GM21737 (cell line): ENCODE results near the gene CPN2.

Experiments
- ATAC-seq: cut with Tn5 transposase; IDR thresholded peaks from one replicate; pipeline ENCODE4 v1.9.1; 2021; ENCODE audit warnings: mild to moderate bottlenecking, moderate library complexity; ENCODE audit not compliant: unreplicated experiment

Gene CPN2, protein sequence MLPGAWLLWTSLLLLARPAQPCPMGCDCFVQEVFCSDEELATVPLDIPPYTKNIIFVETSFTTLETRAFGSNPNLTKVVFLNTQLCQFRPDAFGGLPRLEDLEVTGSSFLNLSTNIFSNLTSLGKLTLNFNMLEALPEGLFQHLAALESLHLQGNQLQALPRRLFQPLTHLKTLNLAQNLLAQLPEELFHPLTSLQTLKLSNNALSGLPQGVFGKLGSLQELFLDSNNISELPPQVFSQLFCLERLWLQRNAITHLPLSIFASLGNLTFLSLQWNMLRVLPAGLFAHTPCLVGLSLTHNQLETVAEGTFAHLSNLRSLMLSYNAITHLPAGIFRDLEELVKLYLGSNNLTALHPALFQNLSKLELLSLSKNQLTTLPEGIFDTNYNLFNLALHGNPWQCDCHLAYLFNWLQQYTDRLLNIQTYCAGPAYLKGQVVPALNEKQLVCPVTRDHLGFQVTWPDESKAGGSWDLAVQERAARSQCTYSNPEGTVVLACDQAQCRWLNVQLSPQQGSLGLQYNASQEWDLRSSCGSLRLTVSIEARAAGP

DNA sequence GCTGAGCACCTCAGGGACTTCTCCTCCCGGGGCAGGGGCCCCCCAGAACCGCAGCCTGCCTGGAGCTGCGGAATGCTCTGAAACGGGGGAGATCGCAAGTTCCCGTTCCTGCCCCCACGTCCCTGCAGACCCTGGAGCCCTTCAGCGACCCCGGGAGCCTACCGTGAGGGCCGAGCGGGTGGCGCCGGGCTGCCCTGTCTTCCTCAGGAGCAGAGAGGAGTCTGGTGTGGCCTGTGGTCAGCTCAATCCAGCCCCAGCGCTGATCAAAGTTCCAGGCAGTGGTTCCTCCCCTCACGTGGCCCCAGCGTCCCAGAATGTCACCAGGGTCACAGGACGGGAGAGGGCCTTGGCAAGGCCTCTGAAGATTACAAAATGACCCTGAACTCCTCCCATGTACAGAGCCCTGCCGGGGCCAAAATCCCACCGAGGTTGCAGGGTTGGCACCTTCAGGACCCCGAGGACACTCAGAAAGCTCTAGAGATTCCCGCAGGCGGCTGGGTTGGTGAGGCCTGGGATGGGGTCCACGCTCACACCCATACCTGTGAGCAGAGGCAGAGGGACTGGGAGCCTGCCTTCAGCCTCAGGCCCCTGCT, at the start of gene CPN2:
Gene CPN2, minus strand, starts transcription at position 249 of the 593 bp plus-strand sequence. CDS start 8,626 bp downstream, outside the sequence.
- no peak for ATAC-seq

DNA sequence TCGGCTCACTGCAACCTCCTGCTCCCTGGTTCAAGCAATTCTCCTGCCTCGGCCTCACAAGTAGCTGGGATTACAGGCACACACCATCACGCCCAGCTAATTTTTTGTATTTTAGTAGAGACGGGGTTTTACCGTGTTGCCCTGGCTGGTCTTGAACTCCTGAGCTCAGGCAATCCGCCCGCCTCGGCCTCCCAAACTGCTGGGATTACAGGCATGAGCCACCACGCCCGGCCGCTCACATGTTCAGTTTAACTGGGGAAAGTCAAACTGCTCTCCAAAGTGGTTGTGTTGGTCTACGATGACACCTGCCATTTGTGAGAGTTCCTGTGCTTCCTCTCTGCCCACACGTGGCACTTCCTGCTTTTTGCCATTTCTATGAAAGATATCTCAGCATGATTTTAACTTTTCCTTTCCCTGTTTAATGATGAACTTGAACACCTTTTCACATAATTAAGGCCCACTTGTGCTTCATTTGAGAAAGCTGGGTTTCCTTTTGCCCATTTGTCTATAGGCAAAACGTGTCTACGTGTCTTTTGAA, 48.8 kb upstream of the CPN2 start:
- no peak for ATAC-seq

DNA sequence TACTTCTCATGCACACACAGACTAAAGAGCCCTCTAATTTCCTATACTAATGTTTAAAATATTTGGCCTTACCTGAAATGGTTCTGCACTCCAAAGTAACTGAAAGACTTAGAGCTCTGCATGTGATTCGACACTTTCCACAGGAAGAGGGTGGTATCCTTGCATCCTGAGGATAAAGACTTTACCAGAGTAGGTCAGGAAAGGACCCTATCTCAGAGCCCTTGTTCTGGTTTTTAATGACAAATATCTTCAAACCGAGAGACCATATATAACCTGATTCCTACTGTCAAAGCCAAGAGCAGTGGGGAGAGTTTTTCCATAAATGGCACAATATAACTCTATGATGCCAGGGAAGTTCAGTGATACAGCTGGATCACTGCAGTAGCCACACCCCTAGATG, 48.0 kb upstream of the CPN2 start, which contains the start of gene GP5:
Gene GP5, minus strand, starts transcription at position 101 of the 400 bp plus-strand sequence. CDS start 984 bp downstream, outside the sequence.
- no peak for ATAC-seq

DNA sequence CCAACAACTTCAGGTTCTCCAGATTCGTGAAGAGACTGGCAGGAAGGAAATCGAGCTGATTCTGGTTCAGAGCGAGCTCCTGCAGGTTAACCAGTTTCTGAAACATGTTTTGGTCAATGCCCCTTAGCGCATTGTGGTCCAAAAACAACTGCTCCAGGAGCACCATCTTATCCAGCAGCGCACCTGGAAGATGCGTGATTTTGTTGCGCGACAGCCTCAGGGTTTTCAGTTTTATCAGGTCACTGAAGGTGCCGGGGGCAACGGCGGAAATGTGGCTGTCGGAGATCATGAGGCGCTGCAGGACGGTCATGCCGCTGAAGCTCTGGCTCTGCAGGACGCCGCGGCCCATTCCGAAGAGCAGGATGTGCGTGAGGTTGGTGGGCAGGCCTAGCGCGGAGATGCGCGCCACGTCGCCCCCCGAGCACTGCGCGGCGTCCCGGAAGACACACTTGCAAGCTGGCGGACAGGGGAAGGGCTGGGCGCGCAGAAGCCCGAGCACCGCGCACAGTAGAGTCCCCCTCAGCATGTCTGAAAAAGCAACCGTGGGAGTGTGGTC, 46.7 kb upstream of the CPN2 start:
- ATAC-seq, result no peak

DNA sequence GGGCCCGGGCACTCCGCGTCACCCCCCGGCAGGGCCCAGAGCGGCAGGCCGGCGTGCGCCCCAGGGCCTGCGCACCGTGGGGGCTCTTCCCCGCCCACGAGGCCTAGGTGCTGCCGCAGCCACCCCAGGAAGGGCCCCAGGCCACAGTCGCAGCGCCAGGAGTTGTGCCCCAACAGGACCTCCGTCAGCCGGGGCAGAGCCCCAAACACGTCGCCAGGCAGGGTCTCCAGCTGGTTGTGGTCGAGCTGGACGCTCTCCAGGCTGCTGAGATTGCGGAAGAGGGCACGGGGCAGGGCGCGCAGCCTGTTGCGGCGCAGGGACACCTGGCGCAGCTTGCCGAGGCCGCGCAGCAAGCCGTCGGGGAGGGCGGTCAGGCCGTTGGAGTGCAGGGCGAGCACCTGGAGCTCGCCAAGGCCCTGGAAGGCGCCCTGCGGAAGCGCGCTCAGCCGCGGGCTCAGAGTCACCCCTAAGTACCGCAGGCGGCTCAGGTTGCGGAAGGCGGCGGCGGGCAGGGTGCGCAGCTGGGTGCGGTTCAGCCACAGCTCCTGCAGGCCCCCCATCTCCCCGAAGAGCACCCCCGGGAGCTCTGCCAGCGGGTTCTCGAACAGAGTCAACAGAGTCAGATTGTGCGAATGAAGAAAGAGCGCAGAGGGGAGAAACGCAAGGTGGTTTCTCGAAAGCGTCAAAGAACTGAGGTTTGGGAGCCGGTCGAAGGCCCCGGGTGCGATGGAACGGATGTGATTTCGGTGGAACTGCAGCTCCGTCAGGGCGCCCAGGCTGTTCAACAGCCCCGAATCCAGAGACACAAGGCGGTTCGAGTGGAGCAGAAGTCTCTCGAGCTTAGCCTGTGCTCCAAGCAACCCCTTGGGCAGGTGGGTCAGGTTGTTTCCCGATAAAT, 46.0 kb upstream of the CPN2 start:
- ATAC-seq, result peak; percentile 48

DNA sequence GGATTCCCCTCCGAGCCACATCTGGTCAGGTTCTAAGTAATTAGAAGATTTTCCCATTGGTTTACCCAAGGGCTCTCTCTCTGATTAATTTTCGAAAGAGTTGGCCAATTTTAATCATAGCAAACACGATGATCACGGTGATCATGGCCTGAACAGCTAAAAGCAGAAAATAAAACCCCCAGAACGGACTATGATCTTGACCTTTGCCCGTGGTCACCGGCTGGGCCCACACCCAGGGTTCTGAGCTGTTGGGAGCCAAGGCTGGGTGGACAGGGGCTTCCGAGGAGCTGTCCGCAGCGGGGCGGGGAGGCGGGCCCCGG, 45.4 kb upstream of the CPN2 start:
- no peak for ATAC-seq

DNA sequence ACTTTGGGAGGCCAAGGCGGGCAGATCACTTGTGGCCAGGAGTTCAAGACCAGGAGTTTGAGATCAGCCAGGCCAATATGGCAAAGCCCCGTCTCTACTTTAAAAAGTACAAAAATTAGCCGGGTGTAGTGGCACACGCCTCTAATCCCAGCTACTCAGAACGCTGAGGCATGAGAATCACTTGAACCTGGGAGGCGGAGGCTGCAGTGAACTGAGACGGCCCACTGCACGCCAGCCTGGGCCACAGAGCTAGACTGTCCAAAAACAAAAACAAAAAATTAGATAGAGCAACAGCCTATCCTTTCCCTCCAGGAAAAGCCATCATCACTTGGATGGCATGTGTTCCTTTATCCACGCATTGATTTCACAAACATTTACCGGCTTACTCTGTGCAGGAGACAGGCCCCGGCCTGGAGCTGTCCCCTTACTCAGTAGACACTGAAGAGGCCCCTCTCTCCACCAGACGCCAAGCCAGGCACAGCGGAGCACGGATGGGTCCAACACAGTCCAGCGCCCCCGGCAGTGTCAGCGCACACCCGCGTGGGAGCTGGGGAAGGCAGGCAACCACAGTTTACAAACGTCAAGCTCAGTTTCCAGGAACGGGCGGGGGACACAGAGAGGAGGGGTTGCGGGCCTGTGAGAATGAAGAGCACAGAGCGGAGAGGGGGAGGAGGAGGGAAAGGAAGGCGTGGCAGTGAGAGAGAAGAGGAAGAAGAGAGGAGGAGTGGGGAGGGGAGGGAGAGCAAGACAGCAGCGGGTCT, 44.8 kb upstream of the CPN2 start:
- ATAC-seq, result no peak

DNA sequence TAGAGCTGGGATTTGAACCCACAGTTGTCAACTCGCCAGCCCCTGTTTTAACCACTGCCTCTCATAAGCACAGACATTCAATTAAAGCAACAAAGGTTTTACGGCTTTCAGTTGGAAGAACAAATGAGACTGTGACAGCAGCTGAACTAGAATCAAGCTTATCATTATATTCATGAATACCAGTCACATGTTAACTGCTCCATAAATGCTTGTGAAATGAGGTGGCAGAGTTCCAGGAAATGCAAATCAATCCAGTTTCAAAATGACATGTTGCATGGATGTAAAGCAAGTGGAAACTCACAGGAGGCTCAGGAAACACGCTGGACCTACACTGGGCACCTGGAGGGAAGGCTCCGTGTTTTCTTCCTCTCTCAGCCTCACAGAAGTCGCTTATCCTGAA, 44.1 kb upstream of the CPN2 start:
- ATAC-seq, result no peak

DNA sequence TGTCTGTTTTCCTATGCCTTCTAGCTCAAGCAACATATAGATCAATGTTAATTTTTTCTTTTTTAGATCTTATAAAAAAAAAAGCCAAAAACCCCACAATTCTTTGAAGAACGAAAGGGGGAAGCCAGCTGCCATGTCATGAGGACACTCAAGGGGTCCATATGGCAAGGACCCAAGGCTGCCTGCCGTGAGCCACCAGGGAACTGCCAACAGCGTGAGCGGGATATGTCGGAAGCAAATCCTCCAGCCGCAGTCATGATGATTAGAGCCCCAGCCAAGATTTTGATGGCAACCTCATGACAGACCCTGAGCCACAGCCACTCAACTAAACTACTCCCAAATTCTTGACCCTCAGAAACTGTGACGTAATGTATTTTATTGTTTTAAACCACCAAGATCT, 41.4 kb upstream of the CPN2 start:
- ATAC-seq, result no peak

DNA sequence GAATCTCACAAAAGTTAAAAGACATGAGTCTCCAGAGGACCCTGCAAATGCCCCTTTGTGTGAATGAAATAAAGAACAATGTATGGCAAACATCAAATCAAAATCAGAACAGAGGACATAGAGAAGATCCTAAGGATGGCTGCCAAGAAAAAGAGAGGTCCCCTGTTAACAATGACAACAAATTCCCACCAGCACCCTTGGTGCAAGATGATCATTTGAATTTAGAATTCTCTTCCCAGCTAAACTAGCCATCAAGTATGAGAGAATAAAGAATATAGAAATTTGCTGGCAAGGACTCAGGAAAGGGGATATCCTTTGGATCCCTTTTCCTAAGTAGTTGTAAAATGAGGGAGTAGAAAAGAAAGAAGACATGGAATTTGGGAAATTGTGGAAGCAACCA, 39.7 kb upstream of the CPN2 start:
- no peak for ATAC-seq

DNA sequence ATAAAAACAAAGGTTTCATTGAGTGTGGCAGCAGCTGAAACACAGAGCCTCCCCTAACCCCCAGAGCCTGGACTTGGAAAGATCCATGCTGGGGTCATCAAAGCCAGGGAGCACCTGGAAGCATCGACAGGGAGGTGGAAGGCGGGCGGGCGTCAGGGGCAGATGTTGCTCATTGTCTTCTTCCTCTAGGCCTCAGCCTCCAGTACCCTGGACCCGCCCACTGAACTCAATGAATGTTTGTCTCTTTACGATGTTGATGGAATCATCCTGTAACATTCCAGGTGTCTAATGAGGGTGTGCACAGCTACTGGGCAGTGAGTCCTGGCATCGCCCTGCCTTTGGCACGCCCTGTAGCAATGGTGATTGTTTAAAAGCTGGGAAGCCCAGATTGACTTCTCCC, 38.1 kb upstream of the CPN2 start:
- no peak for ATAC-seq

DNA sequence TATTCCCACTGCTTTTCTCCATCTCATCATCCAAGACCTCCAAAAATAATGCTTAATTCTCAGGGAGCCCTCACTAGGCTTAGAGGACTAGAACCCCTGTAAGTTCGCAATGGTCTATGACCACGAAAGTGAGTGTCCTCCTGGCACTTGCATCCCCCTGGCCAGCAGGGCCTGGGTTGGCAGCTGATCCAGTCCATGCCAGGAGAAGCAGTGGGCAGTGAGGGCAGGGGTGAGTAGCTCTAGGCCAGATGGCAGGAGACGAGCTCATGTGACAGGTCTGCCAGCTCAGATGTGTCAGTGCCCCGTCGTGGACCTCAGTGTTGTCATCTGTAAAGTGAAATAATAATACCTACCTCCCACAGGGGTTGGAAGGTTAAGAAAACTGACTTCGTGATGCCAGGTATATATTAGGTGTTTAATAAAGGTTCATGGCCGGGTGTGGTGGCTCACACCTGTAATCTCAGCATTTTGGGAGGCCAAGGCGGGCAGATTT, 36.8 kb upstream of the CPN2 start:
- no peak for ATAC-seq

DNA sequence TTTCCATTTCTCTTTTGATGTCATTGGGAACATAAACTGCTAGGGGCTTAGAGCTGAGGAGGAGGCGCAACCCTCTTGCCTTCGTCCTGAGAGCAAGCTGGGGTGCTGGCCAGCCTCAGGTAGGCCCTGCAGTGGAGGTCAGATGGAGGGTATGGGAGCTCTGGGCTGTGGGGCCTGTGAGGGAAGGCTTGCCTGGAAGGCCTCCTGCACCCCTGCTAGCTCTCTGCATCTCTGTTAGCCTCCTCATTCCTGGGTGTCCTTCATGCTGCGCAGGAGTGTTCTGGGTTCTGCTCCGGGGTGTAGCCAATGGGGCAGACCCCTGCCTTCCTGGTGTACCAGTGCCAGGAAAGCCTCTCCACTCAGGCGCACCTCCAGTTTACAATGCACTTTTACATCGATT, 36.1 kb upstream of the CPN2 start:
- no peak for ATAC-seq

DNA sequence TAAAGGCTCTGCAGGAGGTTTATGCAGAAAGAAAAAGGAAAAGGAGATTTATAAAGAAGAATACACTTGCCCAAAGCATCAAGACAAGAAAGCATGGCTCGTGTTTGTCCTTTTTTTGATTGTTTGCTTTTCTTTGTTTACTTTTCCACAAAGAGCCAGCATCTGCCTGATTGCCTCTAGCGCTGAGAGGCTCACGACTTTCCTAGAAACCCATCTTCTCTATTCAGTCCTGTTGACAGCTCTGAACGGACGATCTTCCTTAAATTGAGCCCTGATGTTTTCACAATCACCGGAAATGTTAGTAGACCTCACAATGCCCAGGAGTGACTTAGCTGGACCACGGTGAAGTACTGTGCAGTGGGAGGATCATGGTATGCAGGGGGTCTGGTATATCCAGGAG, 35.5 kb upstream of the CPN2 start:
- no peak for ATAC-seq

DNA sequence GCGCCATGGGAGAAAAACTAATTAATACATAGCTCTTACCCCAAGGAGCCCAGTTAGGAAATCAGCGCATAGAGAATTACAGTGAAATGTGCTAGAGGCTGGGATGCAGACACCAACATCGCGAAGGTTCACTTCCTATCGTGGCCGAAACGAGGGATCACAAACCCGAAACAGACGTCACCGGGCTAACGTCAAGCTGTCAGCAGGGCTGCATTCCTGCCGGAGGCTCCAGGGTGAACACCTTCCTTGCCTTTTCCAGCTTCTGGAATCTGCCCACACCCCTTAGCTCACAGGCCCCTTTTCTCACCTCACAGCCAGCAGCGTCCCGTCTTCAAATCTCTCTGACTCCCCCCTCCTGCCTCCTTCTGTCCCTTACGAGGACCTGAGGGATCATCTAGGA, 34.9 kb upstream of the CPN2 start:
- no peak for ATAC-seq

DNA sequence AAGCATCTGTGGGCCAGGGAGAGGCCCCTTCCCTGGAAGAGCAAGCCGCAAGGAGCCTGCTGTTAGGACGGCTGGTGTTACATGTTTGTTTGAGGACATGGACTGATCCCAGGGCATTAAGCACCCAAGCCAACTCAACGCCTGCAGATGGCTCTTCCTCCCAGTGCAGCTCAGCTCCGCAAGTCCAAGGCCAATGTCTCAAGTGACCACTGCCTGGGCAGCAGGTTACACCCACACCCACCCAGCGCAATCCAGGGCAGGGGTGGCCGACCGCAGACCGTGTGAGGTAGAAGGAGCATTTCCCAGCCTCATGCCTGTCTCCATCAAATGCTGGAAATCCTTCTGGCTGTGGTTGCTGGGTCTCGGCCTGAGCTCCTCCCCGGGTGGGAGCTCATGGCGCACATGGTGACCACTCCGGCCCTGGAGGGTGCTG, 33.5 kb upstream of the CPN2 start:
- no peak for ATAC-seq

DNA sequence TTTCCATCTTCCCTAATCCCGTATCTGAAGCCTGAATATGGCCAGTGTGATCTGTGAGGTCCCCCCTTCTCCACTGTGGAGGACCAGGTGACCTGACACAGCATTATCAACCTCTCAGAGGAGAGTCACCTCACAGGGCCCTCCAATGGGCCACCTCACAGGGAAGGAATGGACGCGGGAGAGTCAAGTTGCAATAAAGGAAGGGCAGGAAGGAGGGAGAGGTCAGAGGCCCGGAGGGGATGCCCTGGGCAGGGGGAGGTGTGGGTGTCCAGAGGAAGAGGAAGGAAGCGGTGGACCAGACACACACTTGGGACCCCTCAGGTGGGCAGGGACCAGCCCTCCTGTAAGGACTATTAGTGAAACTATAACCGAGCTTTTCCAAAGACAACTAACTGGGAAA, 33.0 kb upstream of the CPN2 start:
- no peak for ATAC-seq

DNA sequence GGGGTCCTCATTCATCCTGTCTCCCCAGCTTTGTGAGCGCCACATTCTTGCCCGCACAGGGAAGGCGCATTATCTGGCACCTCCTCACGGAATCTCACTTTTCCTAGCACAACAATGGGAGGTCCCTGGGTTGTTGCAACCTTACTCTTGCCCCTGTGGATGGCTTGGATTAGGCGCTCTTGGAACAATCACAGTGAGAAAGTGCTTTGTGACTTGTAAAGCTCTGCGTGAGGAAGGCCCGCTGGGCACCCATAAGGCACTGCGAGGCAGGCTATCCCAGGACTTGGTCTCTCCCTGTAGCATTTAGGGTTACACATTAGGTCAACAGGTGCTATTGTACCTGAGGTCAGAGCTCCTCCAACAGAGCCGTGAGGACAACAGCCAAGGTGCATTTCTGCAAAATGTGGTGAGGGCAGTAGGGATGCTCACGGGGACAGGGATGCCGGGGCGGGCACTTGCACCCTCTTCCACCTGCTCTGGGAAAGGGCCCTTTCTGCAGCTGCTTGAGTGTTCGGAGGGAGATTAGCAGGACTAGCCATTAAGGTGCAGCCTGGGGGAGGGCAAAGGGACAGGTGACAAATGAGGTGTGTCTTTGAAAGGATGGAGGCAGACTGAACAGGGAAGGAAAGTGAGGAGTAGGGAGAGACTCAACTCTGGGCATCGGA, 32.3 kb upstream of the CPN2 start:
- no peak for ATAC-seq

DNA sequence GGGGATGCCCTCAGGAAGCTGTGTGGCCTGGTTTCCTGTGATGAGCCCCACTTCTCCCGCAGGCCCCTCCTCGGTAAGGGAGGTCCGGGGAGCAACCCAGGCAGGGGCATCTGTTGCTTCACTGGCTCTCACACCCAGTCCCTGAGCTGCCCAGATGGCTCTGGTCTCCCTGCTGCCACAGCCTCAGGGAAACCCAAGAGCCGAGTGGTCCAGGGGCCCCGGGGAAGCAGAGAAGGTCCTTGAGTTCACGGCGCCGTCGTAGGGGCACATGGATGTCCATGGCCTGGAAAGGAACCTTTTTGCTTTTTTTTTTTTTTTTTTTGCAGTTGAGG, 31.7 kb upstream of the CPN2 start:
- no peak for ATAC-seq
